Liver (tissue), 9 donors: ENCODE measurements around the gene MTARC2. TPM values are rescaled to one million over a fixed set of nuclear protein-coding genes. Genes with fewer than 3 reads are reported as not detected.
A peak's percentile ranks its signal among the peaks of the same experiment; 100 is the strongest.

Experiments
- DNase-seq: peaks from one replicate; pipeline ENCODE4 v3.0.0-alpha.2; 2017; ENCODE audit warnings: low spot score
- H3K27ac ChIP-seq, 2 donors: one replicate each; pipeline ENCODE4 v1.7.0; 2013; ENCODE audit warnings: inconsistent platforms in 2 of 2, low read length in 2 of 2, control low read depth in 1 of 2, low read depth in 1 of 2, mild to moderate bottlenecking in 1 of 2
- H3K27me3 ChIP-seq, 4 donors: one replicate each; pipeline versions ENCODE4 v1.6.1 to v1.7.0; 2013; ENCODE audit warnings: low read length in 3 of 4, inconsistent platforms in 1 of 4, mild to moderate bottlenecking in 1 of 4, moderate library complexity in 1 of 4; ENCODE audit not compliant: control insufficient read depth in 4 of 4, insufficient read depth in 4 of 4
- H3K36me3 ChIP-seq, 4 donors: one replicate each; pipeline versions ENCODE4 v1.6.1 to v1.7.0; 2013; ENCODE audit warnings: low read length in 3 of 4, mild to moderate bottlenecking in 3 of 4, low read depth in 1 of 4, moderate library complexity in 1 of 4; ENCODE audit not compliant: control insufficient read depth in 4 of 4, insufficient read depth in 3 of 4
- H3K4me1 ChIP-seq, 4 donors: one replicate each; pipeline versions ENCODE4 v1.6.1 to v1.7.0; 2013; ENCODE audit warnings: low read length in 3 of 4, mild to moderate bottlenecking in 3 of 4, moderate library complexity in 1 of 4; ENCODE audit not compliant: control insufficient read depth in 4 of 4, insufficient read depth in 4 of 4
- H3K4me3 ChIP-seq, 3 donors: one replicate each; pipeline versions ENCODE4 v1.6.1 to v1.7.0; 2013; ENCODE audit warnings: low read length in 3 of 3, control low read depth in 1 of 3, low read depth in 1 of 3, mild to moderate bottlenecking in 1 of 3
- H3K9ac ChIP-seq, 2 donors: one replicate each; pipeline ENCODE4 v1.7.0; 2013; ENCODE audit warnings: low read length in 2 of 2, mild to moderate bottlenecking in 2 of 2, moderate library complexity in 2 of 2, control low read depth in 1 of 2, low read depth in 1 of 2
- H3K9me3 ChIP-seq, 4 donors: one replicate each; pipeline versions ENCODE4 v1.6.1 to v1.7.0; 2013; ENCODE audit warnings: low read length in 3 of 4; ENCODE audit not compliant: control insufficient read depth in 4 of 4
- CTCF ChIP-seq: fragments of 150-350 bp; IDR thresholded peaks from 2 replicates; pipeline ENCODE4 v1.5.1; 2017; ENCODE audit warnings: improper control_type of control experiment, low read depth, low read length; ENCODE audit not compliant: missing input control
- EGR1 ChIP-seq, 2 donors: IDR thresholded peaks; 2 replicates each; pipeline ENCODE4 v1.6.1; 2016 to 2018; ENCODE audit warnings: antibody characterized with exemption in 2 of 2, low read depth in 2 of 2
- FOXA1 ChIP-seq: IDR thresholded peaks from 2 replicates; pipeline ENCODE4 v1.6.1; 2016; ENCODE audit warnings: antibody characterized with exemption
- FOXA2 ChIP-seq: IDR thresholded peaks from 2 replicates; pipeline ENCODE4 v1.6.1; 2016; ENCODE audit warnings: antibody characterized with exemption
- GABPA ChIP-seq, 2 donors: IDR thresholded peaks in 1 of 2; conservative IDR thresholded peaks in 1 of 2; 2 replicates each; pipeline ENCODE4 v1.6.1; 2016; ENCODE audit warnings: antibody characterized with exemption in 2 of 2, mild to moderate bottlenecking in 1 of 2, moderate library complexity in 1 of 2
- HNF4A ChIP-seq, 2 donors: conservative IDR thresholded peaks; 2 replicates each; pipeline ENCODE4 v1.6.1; 2016; ENCODE audit warnings: antibody characterized with exemption in 2 of 2, mild to moderate bottlenecking in 2 of 2
- HNF4G ChIP-seq: IDR thresholded peaks from 2 replicates; pipeline ENCODE4 v1.6.1; 2016; ENCODE audit warnings: antibody characterized with exemption
- JUND ChIP-seq, 2 donors: IDR thresholded peaks; 2 replicates each; pipeline ENCODE4 v1.6.1; 2016; ENCODE audit warnings: antibody characterized with exemption in 2 of 2
- MAX ChIP-seq: IDR thresholded peaks from 2 replicates; pipeline ENCODE4 v1.6.1; 2016; ENCODE audit warnings: antibody characterized with exemption
- NR2F2 ChIP-seq: IDR thresholded peaks from 2 replicates; pipeline ENCODE4 v1.6.1; 2016; ENCODE audit warnings: antibody characterized with exemption
- RAD21 ChIP-seq, 2 donors: IDR thresholded peaks; 2 replicates each; pipeline ENCODE4 v1.6.1; 2016; ENCODE audit warnings: antibody characterized with exemption in 2 of 2, mild to moderate bottlenecking in 2 of 2
- REST ChIP-seq: IDR thresholded peaks from 2 replicates; pipeline ENCODE4 v1.6.1; 2016; ENCODE audit warnings: antibody characterized with exemption, mild to moderate bottlenecking
- RXRA ChIP-seq, 2 donors: IDR thresholded peaks; 2 replicates each; pipeline ENCODE4 v1.6.1; 2017 to 2018; ENCODE audit warnings: antibody characterized with exemption in 2 of 2, mild to moderate bottlenecking in 1 of 2
- SP1 ChIP-seq: IDR thresholded peaks from 2 replicates; pipeline ENCODE4 v1.6.1; 2018; ENCODE audit warnings: antibody characterized with exemption, mild to moderate bottlenecking
- TAF1 ChIP-seq: conservative IDR thresholded peaks from 2 replicates; pipeline ENCODE4 v1.6.1; 2016; ENCODE audit warnings: antibody characterized with exemption, mild to moderate bottlenecking
- YY1 ChIP-seq: IDR thresholded peaks from 2 replicates; pipeline ENCODE4 v1.6.1; 2016; ENCODE audit warnings: antibody characterized with exemption, mild to moderate bottlenecking
- ZBTB33 ChIP-seq: IDR thresholded peaks from 2 replicates; pipeline ENCODE4 v1.6.1; 2016; ENCODE audit warnings: antibody characterized with exemption
- WGBS: extraction: QIAGEN DNeasy Blood & Tissue Kit; methylation state at CpG from one replicate; pipeline ENCODE4 v1.1.7; 2013; 5-methylcytosine and 5-hydroxymethylcytosine counted together
- polyA plus RNA-seq, 2 donors: library from polyadenylated mRNA; stranded (reverse) in 1 of 2; unstranded in 1 of 2; fragments of 200-250 nt in 1 of 2; fragments of >200 nt in 1 of 2; fragmentation: Nextera tagmentation in 1 of 2; extraction: Ambion mirVana in 1 of 2; gene quantifications; one replicate each; pipeline versions ENCODE4 v1.2.1 to v1.2.3, GENCODE V29; 2013 to 2015
- total RNA-seq, 2 donors: library from RNA; depleted of rRNA; stranded (reverse); fragments of >200 nt; gene quantifications; one replicate each; pipeline ENCODE4 v1.2.3, GENCODE V29; 2014
- TF ChIP-seq, protein P1 (sequence below): IDR thresholded peaks from 2 replicates; pipeline ENCODE4 v1.6.1; 2016; ENCODE audit warnings: antibody characterized with exemption
- donor health status: healthy.
- donor health status: healthy.
- donor health status: healthy.
- donor health status: healthy.
- donor health status: healthy.

Gene MTARC2
- total and polyA plus RNA-seq, 4 donors = 24.9 to 96.1 (median 71.4) TPM

GRCh38 chr1:220827445-220828178 lies 79.5 kb downstream of the MTARC2 start:
- H3K27ac ChIP-seq = peak overlapping the region; percentile 73 to 83
- TF ChIP-seq RXRA (IDR thresholded peaks at IDR 0.05) (no peak), NR2F2 (peak; percentile 96)
- DNase-seq = no peak
- H3K9ac ChIP-seq = no peak overlapping the region
- no peaks in the 10 kb centered on the region for H3K36me3 ChIP-seq
- no peaks in the 10 kb centered on the region for H3K27me3 ChIP-seq
- WGBS = 34% methylated on average over 4 of the region's 4 CpGs
- no peaks in the 10 kb centered on the region for H3K9me3 ChIP-seq
- H3K4me3 ChIP-seq = no peak overlapping the region
- peaks cover 2 to 44% (median 37%) of the 10 kb centered on the region in 4 donors for H3K4me1 ChIP-seq

- no peaks in the 10 kb centered on the region for H3K27me3 ChIP-seq
- H3K36me3 ChIP-seq = no peaks in the 10 kb centered on the region
- TF ChIP-seq JUND (IDR thresholded peaks at IDR 0.05) (peak; percentile 56 to 66), ZBTB33 (peak; percentile 89), RXRA (IDR thresholded peaks at IDR 0.05) (peak; percentile 91 to 94), YY1 (peak; percentile 81), FOXA2 (peak; percentile 62), EGR1 (IDR thresholded peaks at IDR 0.05; ENCODE audit: low read depth in 2 of 2) (peak in 1 of 2 donors; percentile 39), HNF4A (conservative IDR thresholded peaks at IDR 0.05) (peak; percentile 95 to 96), SP1 (peak; percentile 95), MAX (peak; percentile 100), REST (peak; percentile 63), RAD21 (IDR thresholded peaks at IDR 0.05) (peak; percentile 44 to 60), GABPA (IDR thresholded peaks at IDR 0.05 in 1 of 2, conservative IDR thresholded peaks at IDR 0.05 in 1 of 2) (no peak), TAF1 (peak; percentile 45), CTCF (no peak), NR2F2 (peak; percentile 16), FOXA1 (peak; percentile 50), HNF4G (peak; percentile 91)
- TF ChIP-seq, protein P1, sequence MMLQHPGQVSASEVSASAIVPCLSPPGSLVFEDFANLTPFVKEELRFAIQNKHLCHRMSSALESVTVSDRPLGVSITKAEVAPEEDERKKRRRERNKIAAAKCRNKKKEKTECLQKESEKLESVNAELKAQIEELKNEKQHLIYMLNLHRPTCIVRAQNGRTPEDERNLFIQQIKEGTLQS = peak; percentile 67
- H3K27ac ChIP-seq = peak overlapping the region; percentile 73 to 83
- no peak overlapping the region for H3K4me3 ChIP-seq
- 33% methylated on average over 4 of the region's 4 CpGs for WGBS
- peaks cover 2 to 44% (median 37%) of the 10 kb centered on the region in 4 donors for H3K4me1 ChIP-seq
- DNase-seq = no peak
- H3K9ac ChIP-seq = no peak overlapping the region
- no peaks in the 10 kb centered on the region for H3K9me3 ChIP-seq
These were observed 80.0 kb downstream of the MTARC2 start for GRCh38 chr1:220828179-220828490.
